Astrocyte of the hippocampus (primary cell): ENCODE data around the gene TEX35.
A peak's percentile ranks its signal among the peaks of the same experiment; 100 is the strongest.

Source experiments
- DNase-seq: peaks from one replicate; pipeline ENCODE4 v3.0.0; 2011; ENCODE audit warnings: low read depth, low spot score

Gene TEX35

DNA sequence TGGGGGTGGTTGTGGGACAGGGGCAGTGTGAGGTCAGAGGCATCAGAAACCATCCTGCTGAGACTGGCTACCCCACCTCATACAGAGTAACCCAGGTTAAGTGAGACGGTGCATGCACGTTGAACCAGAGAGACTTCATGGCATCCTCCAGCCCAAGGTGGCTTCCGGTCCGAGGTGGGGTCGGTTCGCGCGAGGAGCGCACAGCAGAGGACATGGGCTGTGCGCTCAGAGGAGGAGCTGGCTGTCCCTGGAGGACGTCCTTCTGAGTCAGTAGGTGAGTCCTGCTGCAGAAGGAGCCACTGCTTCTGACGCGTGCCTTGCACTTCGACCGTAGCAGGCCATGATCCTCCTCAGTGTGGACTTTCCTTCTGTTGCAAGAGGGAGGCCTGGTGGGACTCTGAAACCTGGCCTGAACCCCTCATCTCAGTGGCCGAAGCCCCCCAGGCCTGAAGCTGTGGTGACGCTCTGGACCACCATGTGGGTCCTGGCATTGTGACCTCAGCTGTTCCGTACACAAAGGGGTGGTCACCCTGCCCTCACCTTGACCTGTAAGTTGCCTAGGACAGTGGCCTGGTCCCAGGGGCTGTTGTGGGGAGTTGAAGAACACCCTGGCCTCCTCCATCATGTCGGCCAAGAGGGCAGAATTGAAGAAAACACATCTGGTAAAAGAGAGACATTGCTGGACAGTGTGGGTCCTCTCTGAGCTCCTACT, at the start of gene TEX35:
Gene TEX35 (plus strand): TSS at position 544 of the 712 bp plus-strand sequence. CDS start 80 bp downstream, at position 624.
- no peak for DNase-seq

DNA sequence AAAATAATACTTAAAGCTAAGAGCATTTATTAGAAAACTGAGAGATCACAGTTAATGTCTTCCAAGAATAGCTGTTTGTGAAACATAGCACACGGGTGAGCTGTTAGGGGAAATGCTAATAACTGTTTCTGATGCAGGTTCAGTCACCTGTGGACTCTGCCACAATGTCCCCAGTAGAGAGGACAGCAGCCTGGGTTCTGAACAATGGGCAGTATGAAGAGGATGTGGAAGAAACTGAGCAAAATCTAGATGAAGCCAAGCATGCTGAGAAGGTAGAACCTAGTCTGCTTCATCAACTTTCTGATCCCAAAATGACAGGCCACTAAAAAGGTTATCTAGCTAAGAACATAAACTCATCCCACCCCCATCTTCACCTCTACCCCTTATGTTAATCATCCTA, 48.8 kb upstream of the TEX35 start:
- no peak for DNase-seq

DNA sequence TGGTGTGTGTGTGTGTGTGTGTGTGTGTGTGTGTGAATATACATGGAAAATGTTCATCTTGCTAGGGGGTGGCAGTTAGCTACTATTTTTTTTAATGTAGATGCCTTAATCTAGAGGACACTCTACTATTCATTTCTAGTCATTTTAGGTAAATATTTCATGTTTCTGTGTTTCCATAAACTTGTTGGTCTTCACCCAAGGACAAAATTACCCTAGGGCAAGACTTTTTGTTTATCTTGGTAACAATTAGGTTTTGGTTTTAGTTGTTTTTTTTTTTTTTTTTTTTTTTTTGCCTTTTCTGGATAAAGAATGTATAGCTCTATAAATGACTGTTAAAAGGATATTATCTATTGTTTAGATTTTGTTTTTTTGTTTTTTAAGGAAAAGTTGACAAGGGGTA, 48.3 kb upstream of the TEX35 start:
- DNase-seq: no peak

DNA sequence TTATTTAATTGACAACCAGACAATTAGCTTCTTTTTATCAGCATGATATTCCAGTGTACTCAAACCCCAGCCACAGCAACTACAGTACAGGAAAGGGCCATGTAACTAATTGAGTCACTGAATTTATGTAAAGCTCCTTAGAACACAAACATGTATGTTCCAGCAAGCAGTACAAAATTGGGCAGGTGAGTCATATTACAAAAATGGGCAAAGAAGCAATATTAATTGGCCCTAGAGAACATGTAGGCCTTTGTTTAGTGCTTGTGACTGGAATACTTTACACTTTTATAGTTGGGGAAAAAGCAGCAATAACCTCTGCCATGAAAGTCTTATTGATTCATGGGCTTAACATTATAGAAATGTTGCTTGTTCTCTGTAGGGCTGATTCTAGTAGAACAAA, 47.9 kb upstream of the TEX35 start:
- DNase-seq: peak; percentile 60

DNA sequence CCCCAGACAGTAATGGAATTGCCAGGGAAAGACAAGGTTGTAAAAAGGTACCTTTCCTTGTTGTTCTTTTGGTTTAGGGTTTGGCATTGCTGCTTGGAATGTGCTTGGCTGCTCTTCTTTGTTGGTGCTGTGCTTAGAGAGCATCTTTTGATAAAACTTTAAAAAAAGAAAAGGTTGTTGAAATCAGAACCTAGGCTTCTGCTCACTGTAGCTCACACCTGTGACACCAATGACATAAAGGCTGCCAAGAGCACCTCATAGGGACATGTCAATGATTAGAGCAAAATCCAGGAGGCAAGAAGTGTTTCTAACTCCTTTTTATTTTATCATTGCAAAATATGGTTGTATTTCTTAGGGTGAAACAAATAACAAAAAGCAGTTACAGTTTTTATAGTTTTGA, 45.1 kb upstream of the TEX35 start:
- no peak for DNase-seq

DNA sequence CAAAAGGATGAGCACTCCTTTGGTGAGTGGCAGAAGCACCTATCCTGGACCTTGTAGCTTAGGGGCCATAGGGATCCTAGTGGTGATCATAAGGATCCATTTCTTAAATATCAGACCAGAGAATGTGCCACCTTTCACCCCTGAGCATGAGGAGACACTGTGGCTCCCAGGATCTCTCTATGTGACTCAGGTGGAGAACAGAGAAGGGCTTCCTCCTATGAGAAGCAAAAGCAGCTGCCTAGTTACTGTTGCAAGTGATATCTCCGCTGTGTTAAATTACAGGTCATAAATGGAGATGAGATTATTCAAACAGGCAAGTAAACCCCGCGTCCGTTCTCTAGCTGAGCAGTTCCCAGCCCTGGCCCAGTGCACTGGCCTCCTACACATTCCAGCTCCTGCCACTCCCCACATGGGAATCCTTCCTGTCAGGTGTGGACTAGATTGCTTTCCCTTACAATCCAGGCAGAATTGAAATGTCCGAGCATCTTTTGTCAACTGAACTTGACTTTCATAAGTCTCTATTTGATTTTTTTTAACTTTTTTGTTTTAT, 42.4 kb upstream of the TEX35 start:
- DNase-seq: no peak

DNA sequence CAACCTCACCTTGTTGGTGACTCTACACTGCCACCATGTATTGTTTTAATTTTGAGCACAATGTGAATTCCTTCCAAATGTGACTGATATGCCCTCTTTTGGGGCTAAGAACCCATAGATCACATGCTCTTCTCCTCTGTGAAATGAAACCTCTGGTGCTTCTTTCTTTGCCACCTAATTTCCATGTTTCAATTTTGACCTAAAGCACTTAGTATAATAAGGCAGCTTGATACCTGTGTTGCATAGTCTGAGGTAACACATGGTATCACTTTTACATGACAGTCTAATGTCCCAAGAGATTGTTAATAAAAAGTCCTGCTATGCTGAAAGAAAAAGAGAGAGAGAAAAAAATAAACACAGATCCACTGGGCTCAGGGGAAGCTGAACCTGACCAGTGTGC, 40.4 kb upstream of the TEX35 start:
- DNase-seq: no peak

DNA sequence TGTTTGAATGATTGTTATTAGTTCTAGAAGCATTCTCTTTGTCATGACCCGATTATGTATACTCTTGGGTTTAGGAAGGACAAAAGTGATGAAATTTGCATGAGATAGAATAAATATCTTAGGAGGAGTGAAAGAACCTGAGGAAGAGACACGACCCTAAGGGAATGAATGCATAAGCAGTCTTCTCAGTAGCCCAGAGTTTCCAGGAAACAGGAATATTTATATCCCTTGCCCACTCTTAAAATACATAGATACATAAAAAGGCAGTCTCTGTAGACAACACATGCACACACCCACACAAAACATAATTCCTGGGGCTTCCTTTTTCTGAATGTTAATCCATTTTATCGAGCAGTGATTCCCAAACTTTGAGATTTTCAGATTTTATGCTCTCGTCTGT, 35.5 kb upstream of the TEX35 start:
- no peak for DNase-seq

DNA sequence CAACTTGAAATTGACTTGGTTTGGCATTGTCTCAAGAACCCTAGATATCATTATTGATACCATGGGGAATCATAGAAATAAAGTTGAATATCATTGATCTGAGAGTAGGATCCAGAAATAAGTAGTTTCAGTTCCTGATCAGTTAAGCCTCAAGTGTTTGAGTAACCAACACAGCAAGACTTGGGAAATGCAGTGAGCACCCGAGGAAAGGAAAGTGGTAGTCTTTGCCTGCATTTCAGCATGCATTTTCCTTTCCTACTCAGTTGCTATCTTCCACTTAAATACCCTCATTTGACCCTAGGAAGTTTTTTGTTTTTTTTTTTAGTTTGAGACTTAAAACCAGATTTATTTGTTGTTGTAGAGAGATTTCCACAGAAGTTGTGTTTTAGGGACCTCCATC, 35.1 kb upstream of the TEX35 start:
- DNase-seq: no peak

DNA sequence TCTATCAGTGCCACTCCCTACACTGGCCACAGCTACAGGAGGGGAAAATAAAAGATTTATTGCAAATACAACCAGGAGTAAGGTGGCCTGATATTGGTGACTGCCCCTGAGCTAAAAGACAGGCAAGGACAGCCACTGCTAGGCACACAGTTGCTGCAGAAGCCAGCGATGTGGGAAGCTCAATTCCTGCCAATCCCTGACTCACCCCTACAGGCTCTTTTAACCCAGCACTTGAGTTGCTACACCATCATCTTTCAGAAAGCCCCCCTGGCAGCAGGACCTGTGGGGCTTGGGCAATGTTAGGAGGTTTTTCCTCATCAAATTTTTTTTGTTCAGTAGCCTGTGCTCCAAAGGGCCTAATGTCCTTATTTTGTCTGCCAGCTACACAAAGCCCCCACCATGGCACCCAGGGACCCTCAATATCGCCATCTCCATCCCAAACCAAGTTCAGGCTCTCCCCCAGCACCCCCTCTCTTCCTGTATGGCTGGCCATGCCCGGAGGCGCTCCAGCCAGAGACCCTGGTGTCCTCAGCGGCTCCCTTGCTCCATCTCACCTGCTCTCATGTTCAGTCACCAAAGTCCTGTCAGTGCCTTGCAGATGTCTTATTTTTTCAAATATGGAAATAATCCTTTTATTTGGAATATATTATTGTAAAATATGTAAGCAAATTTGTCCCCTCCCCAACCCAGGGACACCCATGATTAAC, 29.5 kb upstream of the TEX35 start:
- no peak for DNase-seq

DNA sequence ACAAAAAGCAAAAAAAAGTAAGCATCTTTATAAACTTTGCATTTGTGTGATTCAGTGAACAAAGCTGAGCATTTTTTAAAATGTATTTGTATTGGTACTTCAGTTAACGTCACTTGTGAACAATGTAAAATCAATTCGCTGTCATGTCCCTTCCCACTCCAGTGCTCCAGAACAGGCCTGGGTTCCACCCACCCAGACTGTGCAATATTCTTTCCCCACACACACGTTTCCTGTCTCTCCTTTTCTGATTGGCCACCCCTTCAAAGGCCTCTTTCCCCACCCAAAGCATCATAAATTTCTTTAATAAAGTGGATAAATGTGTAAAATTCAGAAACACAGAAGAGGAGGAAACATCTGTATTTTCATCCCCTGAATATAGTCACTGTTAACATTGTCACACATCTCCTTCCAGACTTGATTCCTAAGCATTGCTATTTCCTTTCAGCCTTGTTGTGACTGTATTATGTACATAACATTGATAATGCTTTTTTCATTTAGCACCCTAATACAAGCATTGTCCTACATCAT, 28.1 kb upstream of the TEX35 start:
- no peak for DNase-seq

DNA sequence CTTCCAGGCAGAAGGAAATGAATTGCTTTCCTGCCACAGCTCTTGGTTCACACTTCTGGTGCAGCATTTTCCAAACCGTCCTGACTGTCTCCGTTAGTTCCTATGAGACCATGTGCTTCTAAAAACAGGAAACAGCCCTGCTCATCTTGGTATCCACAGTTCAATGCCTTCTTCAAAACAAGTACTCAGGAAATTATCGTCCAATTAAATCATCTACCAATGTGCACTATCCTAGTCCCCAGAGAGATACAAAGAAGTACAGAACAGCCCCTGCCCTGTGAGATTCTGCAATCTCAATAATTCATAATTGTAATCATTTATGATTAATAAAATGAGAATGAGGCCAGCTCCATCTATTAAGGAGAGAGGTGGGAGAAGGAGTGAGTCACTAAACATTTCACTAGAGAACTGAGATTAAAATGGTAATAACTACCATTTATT, 27.3 kb upstream of the TEX35 start:
- no peak for DNase-seq

DNA sequence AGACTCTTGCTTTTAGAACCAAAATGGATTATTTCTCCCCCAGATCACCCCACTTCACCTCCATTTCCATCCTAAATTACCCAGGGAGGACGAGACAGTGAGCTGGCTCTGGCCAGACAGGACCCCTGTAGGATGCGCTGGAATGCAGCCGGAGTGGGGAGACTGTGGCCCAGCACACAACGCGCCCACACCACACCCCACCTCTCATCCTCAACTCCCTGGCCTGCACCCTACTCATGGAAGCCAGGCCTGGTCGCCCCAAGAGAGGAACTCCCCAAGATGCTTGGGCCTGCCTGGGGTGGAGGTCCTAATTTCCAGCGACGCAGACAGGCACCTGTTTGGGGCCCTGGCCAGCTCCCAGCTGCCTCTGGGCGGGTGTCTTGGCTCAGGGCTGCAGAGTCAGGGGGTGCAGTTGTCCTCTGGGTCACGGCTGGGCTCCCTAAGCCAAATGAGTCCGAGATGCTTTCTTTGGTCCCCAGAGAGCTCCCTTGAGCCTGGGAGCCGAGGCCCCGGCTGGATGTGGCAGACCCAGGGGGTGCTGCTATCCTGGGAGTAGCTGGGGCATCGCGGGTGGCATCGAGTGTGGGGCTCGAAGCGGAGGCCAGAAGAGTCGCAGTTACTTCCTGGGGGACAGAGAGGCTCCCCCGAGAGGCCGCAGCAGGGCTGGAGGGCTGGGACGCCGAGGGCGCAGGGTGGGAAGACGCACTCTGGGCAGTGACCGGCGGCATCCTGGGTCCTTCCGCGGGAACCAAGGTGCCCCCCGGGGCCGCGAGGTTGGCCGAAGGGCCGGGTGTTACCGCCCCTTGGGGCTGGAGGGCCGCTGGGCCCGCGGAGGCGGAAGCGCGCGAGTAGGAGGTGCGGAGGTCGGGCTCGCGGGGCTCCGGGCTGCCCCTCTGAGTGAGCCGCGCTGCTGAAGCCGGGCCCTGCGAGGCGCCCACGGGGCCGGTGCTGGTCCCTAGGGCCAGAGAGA, 26.5 kb upstream of the TEX35 start:
- no peak for DNase-seq

DNA sequence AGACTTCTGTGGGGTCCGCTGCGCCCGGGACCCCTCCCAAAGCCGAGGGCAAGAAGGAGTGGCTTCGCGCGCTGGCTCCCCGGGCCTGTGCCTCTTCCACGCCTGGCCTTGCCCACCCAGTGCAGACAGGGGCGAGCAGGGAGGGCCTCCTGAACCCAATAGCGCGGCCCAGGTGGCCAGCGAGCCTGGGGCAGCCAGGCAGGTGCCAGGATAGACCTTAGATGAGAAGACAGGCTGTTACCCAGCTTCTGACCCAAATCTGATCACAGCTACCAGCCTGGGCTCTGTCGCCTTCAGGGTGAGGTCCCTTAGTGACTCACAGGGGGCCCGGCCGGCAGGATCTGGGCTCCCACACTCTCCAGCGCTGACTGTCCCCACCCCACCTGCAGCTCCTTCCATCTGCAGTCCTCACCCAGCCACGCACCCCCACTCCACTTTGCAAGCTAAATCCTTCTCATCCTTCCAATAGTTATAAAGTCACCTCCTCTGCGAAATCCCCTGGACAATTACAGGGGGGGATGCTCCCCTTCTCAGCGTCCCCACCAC, 25.8 kb upstream of the TEX35 start:
- DNase-seq: no peak

DNA sequence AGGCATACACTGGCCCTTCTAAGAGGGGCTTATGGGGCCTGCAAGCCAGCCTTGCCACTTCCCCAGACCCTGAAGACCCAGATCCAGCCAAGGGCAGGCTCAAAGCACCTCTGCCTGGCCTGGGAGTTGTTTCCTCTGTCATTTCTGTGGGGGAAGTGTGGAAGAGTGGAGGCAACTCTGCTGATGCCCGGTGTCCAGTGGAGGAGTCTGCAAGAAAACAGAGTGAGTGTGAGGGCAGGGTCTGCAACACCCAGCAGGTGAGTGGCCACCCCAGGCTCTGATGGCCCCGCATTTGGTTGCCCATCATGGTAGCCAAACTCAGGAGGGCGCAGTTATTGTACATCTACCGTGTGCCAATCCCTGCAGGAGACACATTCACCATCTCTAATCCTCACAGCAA, 24.5 kb upstream of the TEX35 start:
- DNase-seq: no peak

DNA sequence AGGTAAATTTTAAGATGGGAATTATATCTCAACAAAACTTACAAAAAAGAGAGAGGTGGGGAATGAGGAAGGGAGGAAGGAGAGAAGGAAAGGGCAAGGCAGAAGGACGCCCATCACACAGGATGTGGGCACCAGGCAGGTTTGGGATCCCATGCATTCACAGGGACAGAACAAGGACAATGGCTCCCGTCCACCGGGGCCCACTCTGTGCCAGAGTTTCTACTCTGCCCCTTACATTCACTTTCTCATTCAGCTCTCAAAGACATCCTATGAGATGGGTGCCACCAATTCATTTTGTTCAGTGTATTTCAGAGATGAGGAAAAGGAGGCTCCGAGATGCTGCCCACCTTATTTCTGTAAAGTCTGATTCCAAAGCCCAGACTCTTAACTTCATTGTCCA, 23.5 kb upstream of the TEX35 start:
- no peak for DNase-seq

DNA sequence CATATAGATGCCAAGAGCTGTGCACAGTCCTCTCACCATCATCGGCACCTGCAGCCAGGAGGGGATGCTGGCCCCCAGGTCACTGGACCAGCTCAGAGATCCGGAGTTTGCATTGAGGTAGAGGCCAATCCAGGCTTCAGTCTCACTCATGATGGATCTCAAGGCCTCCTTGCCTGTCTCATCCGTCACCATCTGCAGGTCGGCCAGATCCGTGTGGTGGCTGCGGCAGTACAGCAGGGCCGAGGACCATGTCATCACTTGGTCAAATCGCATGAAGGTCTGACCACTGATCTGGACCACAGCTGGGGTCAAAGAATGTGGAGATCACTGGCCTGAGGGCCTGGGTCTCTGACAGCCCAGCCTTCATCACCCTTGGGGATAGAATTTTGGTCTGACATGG, 22.8 kb upstream of the TEX35 start:
- no peak for DNase-seq

DNA sequence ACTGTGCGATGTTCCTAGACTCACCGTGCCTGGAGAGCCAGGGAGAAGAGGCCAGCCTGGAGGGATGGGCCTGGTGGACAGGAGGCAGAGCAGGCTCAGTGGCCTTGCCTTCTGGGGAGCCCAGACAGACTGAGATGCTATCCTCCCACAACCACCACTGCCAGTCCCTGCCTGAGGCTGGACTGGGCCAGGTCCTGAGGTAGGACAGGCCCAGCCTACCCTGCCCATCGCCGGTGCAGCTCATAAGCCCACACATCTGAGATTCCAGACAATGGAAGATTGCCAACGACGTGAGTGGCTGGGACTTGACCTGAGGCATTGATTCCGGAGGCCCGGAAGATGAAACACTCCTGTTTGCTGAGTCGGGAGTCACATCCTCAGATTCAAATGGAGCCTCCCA, 21.9 kb upstream of the TEX35 start:
- no peak for DNase-seq

DNA sequence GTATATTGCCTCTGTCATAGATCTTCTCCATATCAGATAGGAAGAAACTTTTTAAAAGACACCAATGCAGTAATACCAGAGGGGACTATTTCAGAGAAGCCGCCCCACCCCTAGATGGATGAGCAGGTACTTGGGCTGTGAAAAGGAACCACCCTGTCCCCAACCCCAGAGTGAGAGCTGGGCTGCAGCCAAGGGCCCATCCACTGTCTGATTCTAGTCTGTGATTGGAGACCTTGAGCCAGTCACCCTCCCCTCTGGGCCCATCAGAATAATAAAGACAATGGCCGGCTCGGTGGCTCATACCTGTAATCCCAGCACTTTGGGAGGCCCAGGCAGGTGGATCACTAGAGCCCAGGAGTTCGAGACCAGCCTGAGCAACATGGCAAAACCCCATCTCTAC, 21.2 kb upstream of the TEX35 start:
- DNase-seq: no peak

DNA sequence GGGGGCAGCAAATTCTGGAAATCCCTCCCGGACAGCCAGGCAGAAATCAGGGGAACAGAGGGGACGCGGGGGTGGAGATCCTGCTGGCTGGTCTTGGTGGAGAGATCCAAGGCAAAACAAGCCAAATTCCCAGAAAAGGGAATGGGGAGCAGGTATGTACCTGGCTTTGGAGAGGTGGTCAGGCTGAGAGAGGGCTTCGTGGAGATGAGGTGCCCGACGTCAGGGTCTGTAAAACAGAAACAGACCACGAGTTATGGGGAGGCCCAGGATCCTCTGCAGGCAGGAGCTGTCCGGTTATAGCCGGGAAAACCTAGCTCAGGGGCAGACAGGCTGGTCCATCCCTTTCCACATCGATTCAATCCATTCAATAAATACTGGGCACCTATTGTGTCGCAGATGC, 20.6 kb upstream of the TEX35 start:
- DNase-seq: no peak

DNA sequence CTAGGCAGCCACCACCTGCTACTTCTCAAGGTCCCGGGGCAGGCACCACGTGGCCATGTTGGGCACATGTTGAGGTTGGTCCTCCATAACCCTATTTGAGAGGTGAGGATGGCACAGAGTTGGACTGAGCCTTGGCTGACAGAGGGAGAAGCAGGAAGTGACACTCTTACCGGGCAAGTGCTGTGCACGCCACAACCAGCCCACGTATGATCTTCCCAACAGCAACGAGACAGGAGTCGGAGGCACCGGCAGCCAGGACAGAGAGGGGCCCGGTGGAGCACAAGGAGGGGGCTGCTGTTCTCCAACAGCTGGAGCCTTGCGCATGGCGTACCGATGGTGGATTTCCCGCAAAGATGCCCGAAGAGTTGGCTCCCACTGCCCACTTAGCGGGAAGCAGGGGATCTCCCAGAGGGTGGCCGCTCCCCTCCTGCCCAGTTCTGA, 19.6 kb upstream of the TEX35 start:
- no peak for DNase-seq
